Endothelial cell of umbilical vein (primary cell): ENCODE measurements around the gene SARS1. TPM values are rescaled to one million over a fixed set of nuclear protein-coding genes. Genes with fewer than 3 reads are reported as not detected.

ENCODE experiments used
- BruUV-seq: library from RNA; stranded (reverse); fragments of 400-500 nt; replicated peaks from 2 replicates; lab custom pipeline; 2021; lab: Mats Ljungman, UMichigan
- CTCF ChIA-PET: fragments of 300-600, 350-600 bp; sonication (Branson Sonifier 250); formaldehyde crosslinking; loops from one replicate; lab custom pipeline; 2021; ENCODE audit warnings: antibody characterized with exemption, inconsistent platforms; lab: Charles Lee
- POLR2A ChIA-PET: fragments of 300-600, 350-600 bp; sonication (Branson Sonifier 250); formaldehyde crosslinking; loops from one replicate; lab custom pipeline; 2021; ENCODE audit warnings: antibody characterized with exemption, inconsistent platforms; lab: Charles Lee
- DNase-seq: peaks from one replicate; pipeline ENCODE4 v3.0.0-alpha.2; 2011; ENCODE audit warnings: low read depth, low spot score
- FAIRE-seq: peaks from 2 replicates; lab custom pipeline; 2011; peaks lifted over from hg19 to GRCh38; lab: Jason Lieb, UNC
- H2AFZ ChIP-seq: 2 replicates; pipeline ENCODE4 v1.6.0; 2012; ENCODE audit warnings: low read depth, low read length, control low read depth, inconsistent platforms
- H3K27ac ChIP-seq: 2 replicates; pipeline ENCODE4 v1.5.1; 2011; ENCODE audit warnings: low read depth, mild to moderate bottlenecking, control low read depth, low read length, moderate library complexity; ENCODE audit not compliant: insufficient read depth
- H3K27me3 ChIP-seq, 2 experiments: 2 replicates each; pipeline versions ENCODE4 v1.6.0 to v1.6.1; 2011; ENCODE audit warnings: low read length in 2 of 2, mixed read lengths in 1 of 2; ENCODE audit not compliant: control insufficient read depth in 2 of 2, insufficient read depth in 2 of 2
- H3K36me3 ChIP-seq, 2 experiments: 2 replicates in 1 of 2; 3 replicates in 1 of 2; pipeline ENCODE4 v1.5.1; 2011; ENCODE audit warnings: low read length in 2 of 2, mild to moderate bottlenecking in 1 of 2, moderate library complexity in 1 of 2; ENCODE audit not compliant: control insufficient read depth in 2 of 2, insufficient read depth in 2 of 2; ENCODE audit errors: extremely low read depth in 1 of 2
- H3K4me1 ChIP-seq: 3 replicates; pipeline ENCODE4 v1.5.1; 2011; ENCODE audit warnings: mild to moderate bottlenecking, low read length; ENCODE audit not compliant: control insufficient read depth, insufficient read depth; ENCODE audit errors: extremely low read depth
- H3K4me2 ChIP-seq: 2 replicates; pipeline ENCODE4 v1.6.1; 2011; ENCODE audit warnings: low read length, control low read depth, mixed read lengths; ENCODE audit not compliant: insufficient read depth
- H3K4me3 ChIP-seq, 3 experiments: fragments of 200-600 bp in 1 of 3; sonication (generic), shearing (Covaris generic) in 1 of 3; replicated peaks in 1 of 3; 2 replicates each; pipeline ENCODE4 v1.5.1; 2011 to 2016; ENCODE audit warnings: control low read depth in 3 of 3, low read length in 3 of 3, mild to moderate bottlenecking in 2 of 3, inconsistent platforms in 1 of 3, low read depth in 1 of 3, moderate library complexity in 1 of 3; ENCODE audit not compliant: insufficient read depth in 1 of 3
- H3K79me2 ChIP-seq: 2 replicates; pipeline ENCODE4 v1.6.0; 2012; ENCODE audit warnings: low read length, inconsistent platforms; ENCODE audit not compliant: control insufficient read depth, insufficient read depth
- H3K9ac ChIP-seq: replicated peaks from 2 replicates; pipeline ENCODE3; 2011; ENCODE audit warnings: low read length, control low read depth; ENCODE audit not compliant: insufficient read depth; ENCODE audit errors: extremely low read depth
- H3K9me1 ChIP-seq: replicated peaks from 3 replicates; pipeline ENCODE4 v1.6.0; 2011; ENCODE audit warnings: mild to moderate bottlenecking, low read length; ENCODE audit not compliant: control insufficient read depth, insufficient read depth; ENCODE audit errors: extremely low read depth
- H3K9me3 ChIP-seq: replicated peaks from 2 replicates; pipeline ENCODE4 v1.5.1; 2012; ENCODE audit warnings: low read length, inconsistent platforms; ENCODE audit not compliant: control insufficient read depth, insufficient read depth
- H4K20me1 ChIP-seq: replicated peaks from 2 replicates; pipeline ENCODE3; 2011; ENCODE audit warnings: mild to moderate bottlenecking, low read length; ENCODE audit not compliant: control insufficient read depth, insufficient read depth; ENCODE audit errors: extremely low read depth
- EZH2 ChIP-seq: IDR thresholded peaks from 2 replicates; pipeline ENCODE4 v1.6.1; 2012; ENCODE audit warnings: borderline replicate concordance, low read depth, mild to moderate bottlenecking, moderate library complexity, low read length, inconsistent platforms; ENCODE audit not compliant: severe bottlenecking
- FOS ChIP-seq: IDR thresholded peaks from 2 replicates; pipeline ENCODE4 v1.6.1; 2011; ENCODE audit warnings: mild to moderate bottlenecking, low read length, moderate library complexity, borderline replicate concordance; ENCODE audit not compliant: insufficient read depth
- GATA2 ChIP-seq: IDR thresholded peaks from 2 replicates; pipeline ENCODE4 v1.7.0; 2011; ENCODE audit warnings: low read depth, mild to moderate bottlenecking, moderate library complexity, mixed read lengths, low read length; ENCODE audit not compliant: insufficient read length, insufficient read depth
- JUN ChIP-seq: IDR thresholded peaks from 2 replicates; pipeline ENCODE4 v1.6.1; 2011; ENCODE audit warnings: borderline replicate concordance, low read depth; ENCODE audit not compliant: insufficient read length, insufficient read depth
- MYC ChIP-seq: IDR thresholded peaks from one replicate; pipeline ENCODE4 v1.6.1; 2011; ENCODE audit warnings: mild to moderate bottlenecking, low read depth, low read length
- POLR2A ChIP-seq: IDR thresholded peaks from 2 replicates; pipeline ENCODE4 v1.6.1; 2012; ENCODE audit warnings: low read depth, mild to moderate bottlenecking, control low read depth, low read length
- POLR2AphosphoS5 ChIP-seq: IDR thresholded peaks from 2 replicates; pipeline ENCODE4 v1.6.1; 2012; ENCODE audit warnings: low read depth, mild to moderate bottlenecking, control low read depth, low read length, moderate library complexity; ENCODE audit not compliant: insufficient read depth
- dilution Hi-C: fragments of 300-500 bp; cut with MboI; formaldehyde crosslinking; loops from one replicate; pipeline ENCODE4 v1.15.0; 2019; ENCODE audit warnings: low sequenced_read_pairs; ENCODE audit not compliant: extremely low pct_ligation_motif_present
- intact Hi-C: fragments of 100-400 bp; cut with micrococcal nuclease; formaldehyde crosslinking; loops from one replicate; pipeline ENCODE4 v1.10.0; 2022
- polyA plus RNA-seq, 4 experiments: library from polyadenylated mRNA; depleted of rRNA in 3 of 4; stranded (reverse) in 3 of 4; unstranded in 1 of 4; fragments of >200 nt; gene quantifications; 2 replicates each; pipeline versions ENCODE4 v1.2.1 to v1.2.3, GENCODE V29; 2011 to 2012; ENCODE audit warnings: missing spikeins in 1 of 4
- total RNA-seq: library from RNA; stranded (reverse); gene quantifications from 2 replicates; pipeline ENCODE4 v1.2.3, GENCODE V29; 2021
- TF ChIP-seq, protein P1 (sequence below), 2 donors: IDR thresholded peaks; 1 replicate in 1 of 2; 2 replicates in 1 of 2; pipeline ENCODE4 v1.5.1; 2011; ENCODE audit warnings: low read length in 2 of 2, mild to moderate bottlenecking in 2 of 2, moderate library complexity in 2 of 2, control low read depth in 1 of 2, inconsistent platforms in 1 of 2, low read depth in 1 of 2; ENCODE audit not compliant: insufficient read depth in 1 of 2; ENCODE audit errors: extremely low read depth in 1 of 2
- TF ChIP-seq, protein P2 (sequence below): IDR thresholded peaks from 2 replicates; pipeline ENCODE4 v1.6.1; 2011; ENCODE audit not compliant: insufficient read depth, insufficient read length

SARS1 gene
- total and polyA plus RNA-seq, 2 donors (not counting 3 experiments of a cell fraction or from before 2014, with no cell fraction given) = 110 to 178 TPM

- no peak overlapping the region for H3K27ac ChIP-seq
- no peaks in the 10 kb centered on the region for H3K36me3 ChIP-seq
- H3K4me2 ChIP-seq = no peak overlapping the region
- peaks cover 0 to 1% of the 10 kb centered on the region in 2 experiments for H3K27me3 ChIP-seq
- no peaks in the 10 kb centered on the region for H3K4me1 ChIP-seq
- ChIA-PET CTCF (interaction anchor here (1.5 to 1.6 kb wide), 2 partner anchors 17 to 72 kb away, joined by 3 read pairs; a partner anchor contains a TSS), POLR2A (no interaction called here)
- H3K79me2 ChIP-seq = no peaks in the 10 kb centered on the region
- no peak for DNase-seq
- no peak overlapping the region for H3K4me3 ChIP-seq
- TF ChIP-seq POLR2A (no peak), MYC (no peak), GATA2 (no peak), JUN (no peak), POLR2AphosphoS5 (no peak), EZH2 (no peak), FOS (no peak)
- TF ChIP-seq, protein P1, sequence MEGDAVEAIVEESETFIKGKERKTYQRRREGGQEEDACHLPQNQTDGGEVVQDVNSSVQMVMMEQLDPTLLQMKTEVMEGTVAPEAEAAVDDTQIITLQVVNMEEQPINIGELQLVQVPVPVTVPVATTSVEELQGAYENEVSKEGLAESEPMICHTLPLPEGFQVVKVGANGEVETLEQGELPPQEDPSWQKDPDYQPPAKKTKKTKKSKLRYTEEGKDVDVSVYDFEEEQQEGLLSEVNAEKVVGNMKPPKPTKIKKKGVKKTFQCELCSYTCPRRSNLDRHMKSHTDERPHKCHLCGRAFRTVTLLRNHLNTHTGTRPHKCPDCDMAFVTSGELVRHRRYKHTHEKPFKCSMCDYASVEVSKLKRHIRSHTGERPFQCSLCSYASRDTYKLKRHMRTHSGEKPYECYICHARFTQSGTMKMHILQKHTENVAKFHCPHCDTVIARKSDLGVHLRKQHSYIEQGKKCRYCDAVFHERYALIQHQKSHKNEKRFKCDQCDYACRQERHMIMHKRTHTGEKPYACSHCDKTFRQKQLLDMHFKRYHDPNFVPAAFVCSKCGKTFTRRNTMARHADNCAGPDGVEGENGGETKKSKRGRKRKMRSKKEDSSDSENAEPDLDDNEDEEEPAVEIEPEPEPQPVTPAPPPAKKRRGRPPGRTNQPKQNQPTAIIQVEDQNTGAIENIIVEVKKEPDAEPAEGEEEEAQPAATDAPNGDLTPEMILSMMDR (IDR thresholded peaks at IDR 0.05; ENCODE audit: extremely low read depth in 1 of 2, insufficient read depth in 1 of 2, low read depth in 1 of 2, low read length in 2 of 2) = no peak
- TF ChIP-seq, protein P2, sequence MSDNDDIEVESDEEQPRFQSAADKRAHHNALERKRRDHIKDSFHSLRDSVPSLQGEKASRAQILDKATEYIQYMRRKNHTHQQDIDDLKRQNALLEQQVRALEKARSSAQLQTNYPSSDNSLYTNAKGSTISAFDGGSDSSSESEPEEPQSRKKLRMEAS = no peak
- intact Hi-C loops = no loop called here
- dilution Hi-C loops = no loop called here
- BruUV-seq = no TSS peak
- no peaks in the 10 kb centered on the region for H3K9me3 ChIP-seq
- no peak for FAIRE-seq
- no peak overlapping the region for H2AFZ ChIP-seq
- H4K20me1 ChIP-seq = no peaks in the 10 kb centered on the region
- no peaks in the 10 kb centered on the region for H3K9me1 ChIP-seq
- no peak overlapping the region for H3K9ac ChIP-seq
Observed at GRCh38 chr1:109184687-109185086, 29.0 kb upstream of the SARS1 start.
